COLO668 (cell line): ENCODE results near the gene SLC7A9.
"Not testable (repeated sequence)": the region's sequence is repeated elsewhere in the genome, so short reads cannot be mapped to it uniquely, and the experiment has no call there.

ENCODE experiments used
- DNase-seq: peaks from one replicate; lab custom pipeline; 2025; ENCODE audit not compliant: unreplicated experiment; lab: John Stamatoyannopoulos, UW

SLC7A9 gene

DNA sequence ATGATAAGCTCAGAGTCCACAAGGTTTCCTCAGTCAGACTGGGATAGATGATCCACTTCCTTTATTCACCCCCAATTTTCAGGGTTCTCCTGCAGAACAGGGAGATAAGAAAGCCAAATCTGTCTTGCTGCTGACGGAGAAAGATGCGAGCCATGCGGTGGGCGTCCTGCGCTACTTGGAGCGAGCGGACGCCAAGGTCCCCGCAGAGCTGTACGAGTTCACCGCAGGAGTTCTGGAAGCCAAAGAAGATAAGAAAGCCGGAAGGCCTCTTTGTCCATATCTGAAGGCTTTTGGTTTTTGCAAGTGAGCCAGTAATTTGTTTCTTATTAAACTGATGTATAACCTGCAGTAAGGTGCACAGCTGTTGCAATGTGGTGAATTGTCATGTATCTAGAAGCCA, 66.7 kb downstream of the SLC7A9 start:
- DNase-seq, result no peak

DNA sequence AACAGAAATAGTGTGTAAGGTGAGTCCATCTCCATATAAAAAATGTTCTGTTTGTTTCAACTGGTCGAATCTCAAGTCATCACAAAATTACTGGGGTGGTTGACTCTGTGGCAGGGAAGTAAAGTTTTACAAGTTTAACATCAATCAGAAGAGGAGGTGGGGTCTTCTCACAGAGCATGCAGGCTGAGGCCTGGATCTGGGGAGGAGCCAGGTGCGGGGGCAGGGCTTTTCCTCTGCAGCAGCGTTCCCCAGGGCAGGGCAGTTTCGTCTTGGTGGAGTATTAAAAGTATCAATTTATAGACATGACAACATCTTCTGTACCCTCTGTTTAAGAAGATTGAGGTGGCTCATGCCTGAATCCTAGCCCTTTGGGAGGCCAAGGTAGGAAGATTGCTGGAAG, 68.8 kb downstream of the SLC7A9 start:
- no peak for DNase-seq

DNA sequence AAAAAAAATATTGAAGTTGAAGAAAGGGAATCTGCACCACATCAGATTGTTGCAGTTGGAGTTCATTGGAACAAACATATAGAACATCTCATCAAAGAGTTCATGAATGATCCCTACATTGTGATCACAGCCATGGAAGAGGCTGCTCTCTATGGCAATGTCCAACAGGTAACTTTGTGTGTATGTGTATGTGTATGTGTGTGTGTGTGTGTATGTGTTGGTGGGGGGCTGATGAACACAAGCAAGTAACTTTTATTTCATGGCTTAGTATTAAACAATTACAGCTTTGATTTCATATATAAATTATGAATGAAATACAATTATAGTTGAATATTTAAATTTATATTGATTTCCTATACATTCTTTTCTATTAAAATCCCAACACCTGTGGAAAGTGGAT, 69.4 kb downstream of the SLC7A9 start:
- DNase-seq, result no peak

DNA sequence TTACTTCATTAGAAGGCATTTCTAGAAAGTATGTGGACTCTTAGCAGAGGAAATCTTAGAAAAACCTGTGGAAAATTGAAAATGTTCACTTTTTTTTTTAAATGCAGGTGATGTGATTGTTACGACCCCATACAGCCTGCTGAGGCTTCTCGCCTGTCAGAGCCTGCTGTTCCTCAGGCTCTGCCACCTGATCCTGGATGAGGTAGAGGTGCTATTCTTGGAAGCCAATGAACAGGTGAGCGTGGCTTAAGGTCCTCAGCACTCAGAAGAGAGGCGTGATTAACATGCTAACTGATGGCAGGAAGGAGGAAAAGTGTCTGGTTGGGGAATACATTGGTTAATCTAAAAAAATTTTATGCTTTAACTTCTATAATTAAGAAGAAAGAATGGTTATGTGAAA, 71.4 kb downstream of the SLC7A9 start:
- peak; percentile 3 for DNase-seq

DNA sequence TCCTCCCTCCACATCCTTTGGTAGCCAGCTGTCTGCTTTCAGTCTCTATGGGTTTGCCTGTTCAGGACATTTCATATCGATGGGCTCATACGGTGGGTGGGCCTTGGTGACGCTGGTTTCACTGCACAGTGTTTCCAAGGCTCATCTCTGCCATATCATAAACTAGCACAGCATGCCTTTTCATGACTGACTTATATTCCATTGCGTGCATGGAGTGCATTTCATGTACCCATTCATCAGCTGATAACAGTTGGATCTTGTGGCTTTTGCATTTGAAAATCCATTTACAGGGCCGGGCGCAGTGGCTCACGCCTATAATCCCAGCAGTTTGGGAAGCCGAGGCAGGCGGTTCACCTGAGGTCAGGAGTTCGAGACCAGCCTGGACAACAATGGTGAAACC, 80.1 kb downstream of the SLC7A9 start:
- DNase-seq, result no peak

DNA sequence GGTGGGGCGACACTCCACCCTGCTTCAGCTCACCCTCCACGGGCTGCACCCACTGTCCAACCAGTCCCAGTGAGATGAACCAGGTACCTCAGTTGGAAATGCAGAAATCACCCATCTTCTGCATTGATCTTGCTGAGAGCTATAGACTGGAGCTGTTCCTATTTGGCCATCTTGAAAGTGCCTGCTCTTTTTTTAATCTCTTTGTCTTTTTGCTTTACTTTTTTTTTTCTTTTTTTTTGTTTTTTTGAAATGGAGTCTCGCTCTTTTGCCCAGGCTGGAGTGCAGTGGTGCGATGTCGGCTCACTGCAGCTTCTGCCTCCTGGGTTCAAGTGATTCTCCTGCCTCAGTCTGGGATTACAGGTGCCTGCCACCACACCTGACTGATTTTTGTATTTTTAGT, 81.7 kb downstream of the SLC7A9 start:
- DNase-seq, result not testable (repeated sequence)

DNA sequence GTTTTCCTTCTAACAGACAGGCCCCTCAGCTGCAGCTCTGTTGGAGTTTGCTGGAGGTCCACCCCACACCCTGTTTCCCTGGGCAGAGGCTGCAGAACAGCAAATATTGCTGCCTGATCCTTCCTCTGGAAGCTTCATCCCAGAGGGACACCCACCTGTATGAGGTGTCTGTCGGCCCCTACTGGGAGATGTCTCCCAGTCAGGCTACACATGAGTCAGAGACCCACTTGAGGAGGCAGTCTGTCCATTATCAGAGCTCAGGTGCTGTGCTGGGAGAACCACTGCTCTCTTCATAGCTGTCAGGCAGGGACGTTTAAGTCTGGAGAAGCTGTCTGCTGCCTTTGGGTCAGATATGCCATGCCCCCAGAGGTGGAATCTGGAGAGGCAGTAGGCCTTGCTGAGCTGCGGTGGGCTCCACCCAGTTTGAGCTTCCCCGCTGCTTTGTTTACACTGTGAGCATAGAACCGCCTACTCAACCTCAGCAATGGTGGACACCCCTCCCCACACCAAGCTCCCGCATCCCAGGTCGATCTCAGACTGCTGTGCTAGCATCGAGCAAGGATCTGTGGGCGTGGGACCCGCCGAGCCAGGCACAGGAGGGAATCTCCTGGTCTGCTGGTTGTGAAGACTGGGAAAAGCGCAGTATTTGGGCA, 82.3 kb downstream of the SLC7A9 start:
- not testable (repeated sequence) for DNase-seq

DNA sequence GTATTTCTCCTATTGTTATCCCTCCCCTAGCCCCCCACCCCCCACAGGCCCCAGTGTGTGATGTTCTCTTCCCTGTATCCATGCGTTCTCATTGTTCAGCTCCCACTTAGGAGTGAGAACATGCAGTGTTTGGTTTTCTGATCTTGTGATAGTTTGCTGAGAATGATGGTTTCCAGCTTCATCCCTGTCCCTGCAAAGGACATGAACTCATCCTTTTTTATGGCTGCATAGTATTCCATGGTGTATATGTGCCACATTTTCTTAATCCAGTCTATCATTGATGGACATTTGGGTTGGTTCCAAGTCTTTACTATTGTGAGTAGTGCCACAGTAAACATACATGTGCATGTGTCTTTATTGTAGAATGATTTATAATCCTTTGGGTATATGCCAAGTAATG, 87.5 kb downstream of the SLC7A9 start:
- DNase-seq, result not testable (repeated sequence)

DNA sequence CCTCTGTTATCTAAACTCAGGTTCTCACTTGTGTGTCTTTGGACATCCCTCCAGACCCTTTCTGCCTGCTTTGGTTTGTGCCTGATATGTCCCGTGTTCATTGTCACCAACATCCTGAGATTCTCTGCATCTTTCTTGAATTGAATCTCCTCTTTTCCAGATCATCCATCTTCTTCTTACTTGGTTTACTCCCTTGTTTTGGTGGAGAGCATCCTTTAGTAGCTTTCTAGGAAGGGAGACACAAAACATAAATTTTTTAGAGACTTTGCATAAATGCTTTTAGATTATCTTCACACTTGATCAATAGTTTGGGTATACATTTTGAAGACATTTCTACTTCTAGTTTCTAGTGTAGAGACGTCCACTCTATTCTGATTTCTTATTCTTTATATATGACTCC, 88.3 kb downstream of the SLC7A9 start:
- no peak for DNase-seq
